Uterus (tissue), 2 donors: ENCODE data around the gene CST4.

Source experiments
- CTCF ChIP-seq, 4 experiments: fragments of 200-600 bp in 2 of 4; fragments of 450-650 bp in 2 of 4; sonication (generic) in 2 of 4; IDR thresholded peaks; one replicate each; pipeline ENCODE4 v1.5.1; 2016 to 2019; ENCODE audit warnings: antibody characterized with exemption in 4 of 4, mild to moderate bottlenecking in 2 of 4, moderate library complexity in 1 of 4
- POLR2A ChIP-seq, 2 donors: fragments of 450-650 bp; IDR thresholded peaks; one replicate each; pipeline ENCODE4 v1.6.1; 2016; ENCODE audit warnings: antibody characterized with exemption in 2 of 2, mild to moderate bottlenecking in 1 of 2, moderate library complexity in 1 of 2

- TF ChIP-seq CTCF (IDR thresholded peaks at IDR 0.05) (no peak), POLR2A (IDR thresholded peaks at IDR 0.05) (no peak)
Observed at GRCh38 chr20:23664954-23665353, 23.9 kb downstream of the CST4 start.
